Activated CD8-positive, alpha-beta memory T cell treated with anti-CD3 and anti-CD28 coated beads for 1 hour (primary cell): ENCODE results near the gene CDK5R2.
"Not testable (repeated sequence)": the region's sequence is repeated elsewhere in the genome, so short reads cannot be mapped to it uniquely, and the experiment has no call there.

Source experiments
- DNase-seq, 2 donors: peaks; one replicate each; pipeline ENCODE4 v3.0.0-alpha.2; 2020; ENCODE audit warnings: low read depth in 1 of 2; ENCODE audit errors: extremely low read depth in 1 of 2

The CDK5R2 gene

DNA sequence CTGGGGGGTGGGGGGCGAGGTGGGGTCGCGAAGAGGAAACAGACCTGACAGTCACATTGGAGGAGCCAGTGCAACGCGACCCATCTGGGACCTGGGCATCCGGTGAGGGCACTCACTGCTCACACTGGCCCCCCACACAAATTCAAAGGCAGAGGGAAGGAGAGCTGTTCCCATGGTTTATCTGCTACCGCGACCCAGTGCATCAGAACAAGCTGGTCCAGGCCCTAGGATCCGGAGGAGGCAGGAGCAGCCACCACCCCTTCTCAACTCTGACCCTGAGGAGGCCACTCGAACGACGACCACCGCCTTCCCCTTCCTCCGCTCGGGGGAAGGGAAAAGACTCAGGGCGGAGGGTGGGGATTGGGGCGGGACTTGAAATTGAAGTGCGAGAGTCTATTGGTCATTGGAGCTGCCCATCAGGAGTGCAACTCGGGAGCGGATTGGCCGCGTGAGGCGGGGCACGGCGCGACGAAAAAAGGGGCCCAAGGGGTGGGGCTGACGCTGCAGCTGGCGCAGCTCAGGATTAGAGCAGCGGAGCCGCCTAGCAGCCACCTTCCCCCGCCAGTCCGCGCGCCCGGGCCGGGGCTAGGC, at the start of gene CDK5R2:
TSS of gene CDK5R2 (plus strand) at position 526 of the 591 bp plus-strand sequence. CDS start 155 bp downstream, outside the sequence.
- DNase-seq, result peak; percentile 8 to 31

DNA sequence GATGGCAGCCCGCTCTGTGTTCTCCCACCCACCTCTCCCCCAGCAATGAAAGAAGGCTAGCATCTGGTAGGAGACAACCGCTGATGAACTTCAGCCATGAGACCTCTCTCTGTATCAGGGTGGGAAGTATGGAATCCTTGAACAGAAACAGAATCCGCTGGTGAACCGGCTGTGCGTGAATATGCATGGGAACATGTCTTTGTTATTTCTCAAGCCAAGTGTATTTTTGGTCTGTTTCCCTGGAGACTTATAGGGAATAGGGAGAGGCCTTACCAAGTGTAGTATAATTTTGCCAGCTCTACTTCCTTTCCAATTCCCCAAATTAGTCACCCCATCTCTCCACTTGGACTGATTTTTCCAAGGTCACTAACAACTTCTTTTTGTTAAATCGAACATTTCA, 48.7 kb upstream of the CDK5R2 start:
- no peak for DNase-seq

DNA sequence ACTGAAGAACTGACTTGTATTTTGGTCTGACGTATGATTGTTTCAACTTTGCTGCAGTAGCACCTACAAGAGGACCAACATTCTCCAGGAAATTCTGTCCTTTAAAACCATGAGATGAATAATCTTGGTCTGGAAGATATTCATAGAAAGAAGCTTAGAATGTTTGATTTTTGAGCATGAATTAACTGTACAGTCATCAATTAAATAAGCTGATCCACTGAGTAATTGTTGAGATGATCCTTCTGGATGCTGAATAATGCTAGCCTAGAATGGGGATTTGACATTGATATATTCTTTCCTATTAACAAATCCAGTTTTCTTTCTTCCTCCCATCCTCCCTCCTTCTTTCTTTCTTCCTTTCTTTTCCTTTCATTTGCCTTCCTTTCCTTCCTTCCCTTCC, 39.0 kb upstream of the CDK5R2 start:
- no peak for DNase-seq

DNA sequence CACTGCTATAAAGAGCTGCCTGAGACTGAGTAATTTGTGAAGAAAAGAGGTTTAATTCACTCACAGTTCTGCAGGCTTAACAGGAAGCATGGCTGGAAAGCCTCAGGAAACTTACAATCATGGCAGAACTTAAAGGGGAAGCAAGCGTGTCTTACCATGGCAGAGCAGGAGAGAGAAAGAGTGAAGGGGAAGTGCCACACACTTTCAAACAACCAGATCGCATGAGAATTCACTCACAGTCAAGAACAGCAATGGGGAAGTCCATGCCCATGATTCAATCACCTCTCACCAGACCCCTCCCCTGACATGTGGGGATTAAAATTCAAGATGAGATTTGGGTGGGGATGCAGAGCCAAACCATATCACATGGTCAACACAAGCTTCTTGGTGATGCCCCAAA, 34.7 kb upstream of the CDK5R2 start:
- DNase-seq, result no peak

DNA sequence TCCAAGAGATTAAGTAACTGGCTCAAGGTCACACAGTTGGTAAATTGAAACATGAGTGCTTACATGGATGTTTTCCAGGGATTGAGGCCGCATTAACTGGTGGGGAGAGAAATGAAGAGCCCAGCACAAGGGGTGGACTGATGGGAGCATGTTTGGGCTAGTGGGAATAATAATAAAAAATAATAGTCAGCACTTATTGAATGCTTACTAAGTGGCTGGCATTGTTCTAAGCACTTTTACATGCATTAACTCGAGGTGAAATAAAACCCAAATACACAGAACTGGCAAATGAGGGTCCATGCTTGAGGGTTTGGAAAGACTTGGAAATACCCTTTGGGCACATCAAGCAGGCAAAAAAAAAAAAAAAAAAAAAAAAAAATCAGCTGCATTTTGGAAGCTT, 34.0 kb upstream of the CDK5R2 start:
- no peak for DNase-seq

DNA sequence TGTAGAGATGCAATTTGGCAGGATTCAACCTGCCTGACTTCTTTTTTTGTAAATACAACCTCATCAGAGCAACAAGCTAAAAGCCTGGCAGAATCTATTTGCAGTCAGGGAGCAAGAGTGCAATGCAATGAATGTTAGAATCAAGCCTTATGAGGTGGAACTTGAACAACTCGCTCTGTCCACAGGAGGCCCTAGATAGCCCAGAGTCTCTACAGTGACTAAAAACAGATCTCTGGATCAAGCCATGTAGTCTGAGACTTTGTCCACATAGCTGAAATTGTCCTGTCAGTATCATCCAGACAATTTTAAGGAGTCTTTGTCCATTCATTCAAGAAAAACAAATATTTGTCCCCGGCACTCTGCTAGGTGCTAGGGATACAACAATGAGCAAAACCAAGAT, 32.0 kb upstream of the CDK5R2 start:
- DNase-seq, result no peak

DNA sequence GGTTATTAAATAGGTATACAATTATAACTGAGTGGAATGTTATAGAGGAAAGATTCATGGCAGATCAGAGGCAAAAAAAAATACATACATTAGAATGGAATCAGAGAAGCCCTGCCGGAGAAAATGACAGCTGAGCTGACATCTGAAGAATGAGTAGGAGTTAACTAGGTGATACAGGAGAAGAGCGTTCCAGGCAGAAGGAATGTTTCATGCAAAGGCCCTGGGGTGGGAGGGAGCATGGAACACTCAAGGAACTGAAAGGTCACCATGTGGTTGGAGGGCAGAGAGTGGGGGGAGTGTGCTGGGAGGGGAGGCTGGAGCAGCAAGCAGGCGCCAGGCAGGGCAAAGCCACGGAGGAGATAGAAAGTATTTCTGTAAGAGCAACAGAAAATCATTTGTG, 31.6 kb upstream of the CDK5R2 start:
- DNase-seq, result no peak

DNA sequence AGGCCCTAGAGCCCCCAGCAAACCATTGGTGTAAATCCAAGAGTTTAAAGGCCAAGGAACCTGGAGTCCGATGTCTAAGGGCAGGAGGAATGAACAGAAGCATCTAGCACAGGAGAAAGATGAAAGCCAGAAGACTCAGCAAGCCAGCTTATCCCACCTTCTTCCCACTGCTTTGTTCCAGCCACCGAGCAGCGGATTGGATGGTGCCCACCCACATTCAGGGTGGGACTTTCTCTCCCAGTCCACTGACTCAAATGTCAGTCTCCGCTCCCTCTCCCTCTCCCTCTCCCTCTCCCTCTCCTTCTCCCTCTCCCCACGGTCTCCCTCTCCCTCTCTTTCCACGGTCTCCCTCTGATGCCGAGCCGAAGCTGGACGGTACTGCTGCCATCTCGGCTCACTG, 29.0 kb upstream of the CDK5R2 start:
- DNase-seq, result not testable (repeated sequence)

DNA sequence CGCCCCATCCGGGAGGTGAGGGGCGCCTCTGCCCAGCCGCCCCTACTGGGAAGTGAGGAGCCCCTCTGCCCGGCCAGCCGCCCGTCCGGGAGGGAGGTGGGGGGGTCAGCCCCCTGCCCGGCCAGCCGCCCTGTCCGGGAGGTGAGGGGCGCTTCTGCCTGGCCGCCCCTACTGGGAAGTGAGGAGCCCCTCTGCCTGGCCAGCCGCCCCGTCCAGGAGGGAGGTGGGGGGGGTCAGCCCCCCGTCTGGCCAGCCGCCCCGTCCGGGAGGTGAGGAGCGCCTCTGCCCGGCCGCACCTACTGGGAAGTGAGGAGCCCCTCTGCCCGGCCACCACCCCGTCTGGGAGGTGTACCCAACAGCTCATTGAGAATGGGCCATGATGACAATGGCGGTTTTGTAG, 27.7 kb upstream of the CDK5R2 start:
- DNase-seq, result not testable (repeated sequence)

DNA sequence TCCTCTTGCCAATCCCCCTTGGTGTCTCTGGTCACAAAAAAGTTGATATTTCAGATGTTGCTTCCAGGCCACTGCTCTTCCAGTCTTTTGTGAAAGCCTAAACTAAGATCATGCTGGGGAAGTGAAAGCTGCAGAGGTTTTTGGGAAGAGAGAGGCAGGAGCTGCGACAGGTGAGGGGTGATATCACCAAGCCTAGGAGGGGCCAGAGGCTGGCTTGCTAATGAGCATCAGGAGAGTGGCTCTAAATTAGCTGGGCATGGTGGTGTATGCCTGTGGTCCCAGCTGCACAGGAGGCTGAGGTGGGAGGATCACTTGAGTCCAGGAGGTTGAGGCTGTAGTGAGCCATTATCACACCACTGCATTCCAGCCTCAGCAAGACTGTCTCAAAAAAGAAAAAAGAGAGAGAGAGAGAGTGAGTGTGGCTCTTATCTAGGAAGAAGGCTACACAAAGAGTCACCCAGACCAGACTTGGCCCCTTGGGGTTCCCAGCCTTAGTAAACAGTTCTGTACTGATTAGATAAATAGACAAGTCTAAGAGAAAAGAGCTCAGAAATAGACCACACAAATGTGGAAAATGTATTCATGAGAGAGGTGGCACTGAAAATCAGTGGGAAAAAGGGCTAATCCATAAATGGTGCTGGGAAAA, 14.6 kb upstream of the CDK5R2 start:
- DNase-seq, result no peak

DNA sequence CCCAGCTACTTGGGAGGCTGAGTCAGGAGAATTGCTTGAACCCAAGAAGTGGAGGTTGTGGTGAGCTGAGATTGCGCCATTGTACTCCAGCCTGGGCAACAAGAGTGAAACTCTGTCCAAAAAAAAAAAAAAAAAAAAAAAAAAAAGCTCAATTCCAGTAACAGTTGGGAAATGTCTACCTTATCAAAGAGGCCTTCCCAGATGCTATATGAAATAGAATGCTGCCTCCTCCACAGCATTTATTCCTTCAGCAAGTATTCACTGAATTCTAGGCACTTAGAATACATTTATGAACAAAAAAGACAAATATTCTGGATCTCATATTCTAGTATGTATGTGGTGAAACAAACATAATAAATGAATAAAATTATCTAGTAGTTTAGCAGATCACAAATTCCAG, 12.8 kb upstream of the CDK5R2 start:
- DNase-seq, result no peak

DNA sequence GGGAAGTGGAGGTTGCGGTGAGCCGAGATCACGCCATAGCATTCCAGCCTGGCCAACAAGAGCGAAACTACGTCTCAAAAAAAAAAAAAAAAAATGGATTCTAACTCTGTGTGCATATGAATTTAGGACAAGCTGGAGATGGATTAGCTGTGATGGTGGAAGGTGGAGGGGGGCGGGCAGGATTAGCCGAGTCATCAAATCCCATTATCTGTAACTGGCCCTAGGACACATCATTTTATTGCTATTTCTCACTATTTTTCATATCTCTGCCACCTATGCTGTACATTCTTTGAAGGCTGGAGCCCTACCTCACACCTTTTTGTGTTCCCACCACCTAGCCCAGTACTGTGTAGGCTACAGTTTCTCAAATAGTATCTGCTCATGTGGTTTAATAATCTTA, 7.3 kb upstream of the CDK5R2 start:
- no peak for DNase-seq

DNA sequence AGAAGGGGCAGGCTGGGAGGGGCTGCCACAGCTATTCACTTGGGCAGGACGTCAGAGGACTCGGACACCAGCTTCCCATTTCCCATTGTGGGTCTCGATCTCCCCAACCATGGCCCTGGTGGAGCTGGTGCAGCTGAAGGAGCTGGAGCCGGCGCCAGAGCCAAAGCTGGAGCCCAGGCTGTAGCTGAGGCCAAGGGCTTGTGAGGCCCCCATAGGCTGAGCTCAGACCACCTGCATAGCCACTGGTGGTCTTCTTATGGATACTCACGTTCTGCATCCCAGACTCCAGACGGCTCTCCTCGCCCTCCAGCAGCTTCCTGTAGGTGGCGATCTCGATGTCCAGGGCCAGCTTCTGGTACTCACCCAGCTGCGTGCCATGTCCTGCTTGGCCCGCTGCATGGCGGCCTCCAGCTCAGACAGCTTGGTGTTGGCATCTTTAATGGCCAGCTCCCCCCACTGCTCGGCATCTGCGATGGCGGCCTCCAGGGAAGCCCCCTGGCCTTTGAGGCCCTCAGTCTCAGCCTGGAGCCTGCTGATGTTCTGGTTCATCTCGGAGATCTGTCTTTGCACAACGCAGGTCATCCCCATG, 6.0 kb upstream of the CDK5R2 start:
- DNase-seq, result no peak

DNA sequence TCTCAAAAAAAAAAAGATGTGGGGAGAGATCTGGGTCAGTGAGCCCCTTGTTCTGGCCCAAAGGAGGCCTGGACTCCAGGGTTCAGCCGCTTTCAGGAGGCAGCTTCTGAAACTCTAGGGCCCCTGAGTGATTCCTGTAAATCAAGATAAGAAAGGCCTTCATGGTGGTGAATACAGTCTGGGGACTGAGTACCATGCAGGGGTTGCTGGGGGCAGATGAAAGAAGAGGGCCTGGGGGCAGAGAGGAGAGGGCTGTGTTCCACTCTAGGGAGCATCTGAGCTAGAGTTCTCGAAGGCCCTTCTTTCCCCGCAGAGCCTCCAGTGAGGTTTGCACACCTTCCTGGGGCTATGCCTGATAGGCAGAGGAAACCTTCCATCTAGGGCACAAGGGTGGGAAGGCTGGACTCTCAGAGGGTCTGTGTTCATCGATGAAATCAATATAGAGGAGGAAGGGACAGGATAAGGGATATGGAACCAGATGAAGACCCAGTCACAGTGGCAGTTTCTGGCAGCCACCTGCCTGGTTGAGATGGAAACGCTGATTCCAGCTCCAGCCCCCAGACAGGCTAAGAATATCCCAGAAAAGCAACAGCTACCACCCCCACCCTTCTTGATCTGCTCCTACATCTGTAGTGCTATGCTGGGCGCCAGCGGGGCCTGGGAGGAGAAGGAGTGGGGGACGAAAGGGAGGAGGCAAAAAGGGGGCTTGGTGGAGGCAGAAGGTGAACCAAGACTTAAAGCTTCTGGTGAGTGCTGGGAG, 4.7 kb upstream of the CDK5R2 start:
- no peak for DNase-seq

DNA sequence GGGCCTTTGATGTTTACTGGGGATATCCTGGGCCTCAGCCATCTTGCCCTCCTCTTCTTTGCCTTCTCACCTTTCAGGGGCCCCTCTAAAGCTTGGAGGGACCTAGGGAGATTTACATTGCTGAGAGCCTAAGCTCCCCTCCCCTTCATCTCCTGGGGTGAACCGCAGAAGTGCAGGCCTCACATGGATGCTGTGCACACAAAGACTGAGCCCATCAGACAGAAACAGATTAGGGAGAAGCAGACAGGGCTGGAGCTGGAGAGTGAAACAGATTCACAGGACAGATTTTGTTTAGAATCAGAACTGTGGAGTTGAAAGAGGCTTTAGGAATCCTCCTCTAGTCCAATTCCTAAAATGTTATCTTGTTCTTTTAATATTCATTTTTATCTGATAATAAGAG, 3.4 kb upstream of the CDK5R2 start:
- no peak for DNase-seq

DNA sequence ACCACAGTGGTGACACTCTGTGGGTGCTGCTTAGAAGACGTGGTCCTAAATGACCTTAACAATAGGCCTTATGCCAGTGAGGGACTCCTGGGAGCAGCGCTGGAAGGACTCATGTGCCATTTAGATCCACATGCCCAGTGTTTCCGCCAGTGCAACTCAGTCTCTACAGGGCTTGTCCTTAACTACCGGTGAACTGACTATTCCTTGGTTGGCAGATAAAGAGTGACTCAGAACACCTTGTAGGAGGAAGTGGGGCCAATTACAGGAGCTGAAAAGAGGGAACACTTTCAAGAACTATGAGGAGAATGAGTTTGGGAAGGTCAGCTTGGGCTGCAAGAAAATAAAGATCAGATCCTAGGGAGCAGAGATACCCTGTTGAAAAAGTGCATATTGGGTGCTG, 1.8 kb upstream of the CDK5R2 start:
- DNase-seq, result no peak

DNA sequence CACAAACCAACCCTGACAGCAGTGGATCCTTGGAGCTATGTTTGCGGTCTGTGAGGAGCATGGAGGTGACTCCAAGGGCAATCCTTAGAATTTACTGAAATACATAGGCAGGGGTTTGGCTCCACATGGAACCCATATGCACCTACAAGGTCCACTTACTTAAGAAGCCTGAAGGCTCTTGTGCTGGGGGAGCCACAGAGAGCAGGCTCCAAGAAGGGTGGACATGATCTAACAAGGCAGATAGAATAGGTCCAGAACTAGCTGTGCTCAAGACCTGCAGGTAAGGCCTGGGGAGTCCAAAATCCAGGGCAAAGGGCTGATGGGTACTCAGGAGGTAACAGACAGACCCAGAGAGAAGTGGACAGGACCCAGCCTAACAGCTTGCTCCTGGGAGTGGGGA, 1.2 kb upstream of the CDK5R2 start:
- DNase-seq, result no peak

DNA sequence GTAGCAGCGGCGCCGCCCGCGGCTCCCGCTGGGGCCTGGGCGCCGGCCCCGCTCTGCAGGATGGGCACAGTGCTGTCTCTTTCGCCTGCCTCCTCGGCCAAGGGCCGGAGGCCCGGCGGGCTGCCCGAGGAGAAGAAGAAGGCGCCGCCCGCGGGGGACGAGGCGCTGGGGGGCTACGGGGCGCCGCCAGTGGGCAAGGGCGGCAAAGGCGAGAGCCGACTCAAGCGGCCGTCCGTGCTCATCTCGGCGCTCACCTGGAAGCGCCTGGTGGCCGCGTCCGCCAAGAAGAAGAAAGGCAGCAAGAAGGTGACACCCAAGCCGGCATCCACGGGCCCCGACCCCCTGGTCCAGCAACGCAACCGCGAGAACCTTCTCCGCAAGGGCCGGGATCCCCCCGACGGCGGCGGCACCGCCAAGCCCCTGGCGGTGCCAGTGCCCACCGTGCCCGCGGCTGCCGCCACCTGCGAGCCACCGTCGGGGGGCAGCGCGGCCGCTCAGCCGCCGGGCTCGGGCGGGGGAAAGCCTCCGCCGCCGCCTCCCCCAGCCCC, 369 bp downstream of the CDK5R2 start:
- no peak for DNase-seq

DNA sequence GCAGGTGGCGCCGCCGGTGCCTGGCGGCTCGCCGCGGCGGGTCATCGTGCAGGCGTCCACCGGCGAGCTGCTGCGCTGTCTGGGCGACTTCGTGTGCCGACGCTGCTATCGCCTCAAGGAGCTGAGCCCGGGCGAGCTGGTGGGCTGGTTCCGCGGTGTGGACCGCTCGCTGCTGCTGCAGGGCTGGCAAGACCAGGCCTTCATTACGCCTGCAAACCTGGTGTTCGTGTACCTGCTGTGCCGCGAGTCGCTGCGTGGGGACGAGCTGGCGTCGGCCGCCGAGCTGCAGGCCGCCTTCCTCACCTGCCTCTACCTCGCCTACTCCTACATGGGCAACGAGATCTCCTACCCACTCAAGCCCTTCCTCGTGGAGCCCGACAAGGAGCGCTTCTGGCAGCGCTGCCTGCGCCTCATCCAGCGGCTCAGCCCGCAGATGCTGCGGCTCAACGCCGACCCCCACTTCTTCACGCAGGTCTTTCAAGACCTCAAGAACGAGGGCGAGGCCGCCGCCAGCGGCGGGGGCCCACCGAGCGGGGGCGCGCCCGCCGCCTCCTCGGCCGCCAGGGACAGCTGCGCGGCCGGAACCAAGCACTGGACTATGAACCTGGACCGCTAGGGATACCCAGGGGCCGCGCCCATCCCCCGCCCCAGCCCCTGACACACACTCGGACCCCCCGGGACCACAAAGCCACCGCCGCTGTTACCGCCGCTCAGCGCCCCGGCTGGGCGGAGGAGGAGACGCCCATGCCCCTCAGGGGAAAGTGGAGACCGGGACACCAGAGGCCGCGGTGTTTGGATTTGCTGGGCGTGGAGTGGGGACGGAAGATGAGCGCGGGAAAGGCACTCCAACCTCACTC, 1.1 kb downstream of the CDK5R2 start:
- no peak for DNase-seq

DNA sequence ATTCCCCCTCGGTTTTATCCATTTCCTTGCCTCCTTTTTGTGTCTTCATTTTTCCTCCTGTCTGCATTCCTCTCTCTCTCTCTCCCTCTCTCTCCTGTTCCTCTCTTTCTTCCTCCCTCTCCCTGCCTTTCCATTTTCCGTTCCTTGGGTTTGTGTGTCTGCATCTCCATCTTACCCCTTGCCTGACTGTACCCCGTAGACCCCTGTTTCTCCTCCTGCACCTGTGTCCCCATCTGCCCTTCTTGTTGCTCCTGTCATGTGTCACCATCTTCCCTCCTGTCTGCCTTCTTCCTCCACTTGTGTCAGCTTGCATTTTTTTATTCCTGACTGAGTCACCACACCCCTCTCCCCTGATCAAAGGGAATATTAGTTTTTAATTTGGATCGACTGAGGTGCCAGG, 1.8 kb downstream of the CDK5R2 start:
- no peak for DNase-seq
